ENCODE measurements around the gene ADM5. TPM values are rescaled to one million over a fixed set of nuclear protein-coding genes. Genes with fewer than 3 reads are reported as not detected.
"Not testable (repeated sequence)": the region's sequence is repeated elsewhere in the genome, so short reads cannot be mapped to it uniquely, and the experiment has no call there.

ADM5 gene
- polyA plus RNA-seq, 10 donors = 0.47 to 1.4 (median 0.93) TPM

- no peak for DNase-seq
Observed at GRCh38 chr19:49696865-49697264, 7.5 kb downstream of the ADM5 start.

GRCh38 chr19:49699364-49699763 is 10.0 kb downstream of the ADM5 start:
- DNase-seq = no peak

GRCh38 chr19:49700563-49700962 is 11.2 kb downstream of the ADM5 start:
- DNase-seq = no peak

- DNase-seq = no peak
Observed at GRCh38 chr19:49701271-49701786, 11.9 kb downstream of the ADM5 start.

GRCh38 chr19:49704888-49705642 is 15.7 kb downstream of the ADM5 start:
- DNase-seq = no peak

GRCh38 chr19:49705919-49706318 is 16.5 kb downstream of the ADM5 start:
- DNase-seq = no peak

GRCh38 chr19:49710372-49710951 is 21.1 kb downstream of the ADM5 start:
- DNase-seq = no peak

GRCh38 chr19:49712397-49712859 is 23.0 kb downstream of the ADM5 start:
- peak in 1 of 3 donors; percentile 28 for DNase-seq

- DNase-seq = no peak
Observed at GRCh38 chr19:49713236-49713845, 23.9 kb downstream of the ADM5 start.

- no peak for DNase-seq
Observed at GRCh38 chr19:49716154-49716553, 26.8 kb downstream of the ADM5 start.

- DNase-seq = peak in 2 of 3 donors; percentile 11 to 51
Observed at GRCh38 chr19:49718511-49718910, 29.1 kb downstream of the ADM5 start.

- no peak for DNase-seq
Observed at GRCh38 chr19:49718991-49719390, 29.6 kb downstream of the ADM5 start.

- not testable (repeated sequence) for DNase-seq
Observed at GRCh38 chr19:49719420-49719819, 30.0 kb downstream of the ADM5 start.

GRCh38 chr19:49727217-49728030 is 38.0 kb downstream of the ADM5 start:
- peak in 2 of 3 donors; percentile 23 to 65 for DNase-seq

GRCh38 chr19:49730166-49730565 is 40.8 kb downstream of the ADM5 start:
- DNase-seq = no peak

GRCh38 chr19:49738268-49738667 is 48.9 kb downstream of the ADM5 start:
- DNase-seq = no peak

- DNase-seq = no peak
Observed at GRCh38 chr19:49739098-49739497, 49.7 kb downstream of the ADM5 start.

GRCh38 chr19:49739933-49740332 is 50.5 kb downstream of the ADM5 start:
- DNase-seq = no peak
